Mammary epithelial cell (primary cell): ENCODE results near the gene RAB33B.

Source experiments
- CTCF ChIP-seq, 2 donors: IDR thresholded peaks in 1 of 2; conservative IDR thresholded peaks in 1 of 2; 2 replicates each; pipeline ENCODE4 v1.5.1; 2011 to 2012; ENCODE audit warnings: inconsistent platforms in 2 of 2, low read length in 2 of 2, mild to moderate bottlenecking in 2 of 2, control low read depth in 1 of 2, low read depth in 1 of 2; ENCODE audit not compliant: insufficient read depth in 1 of 2; ENCODE audit errors: extremely low read depth in 1 of 2
- EZH2 ChIP-seq: IDR thresholded peaks from 2 replicates; pipeline ENCODE4 v1.6.1; 2012; ENCODE audit warnings: low read length, inconsistent platforms, borderline replicate concordance

DNA sequence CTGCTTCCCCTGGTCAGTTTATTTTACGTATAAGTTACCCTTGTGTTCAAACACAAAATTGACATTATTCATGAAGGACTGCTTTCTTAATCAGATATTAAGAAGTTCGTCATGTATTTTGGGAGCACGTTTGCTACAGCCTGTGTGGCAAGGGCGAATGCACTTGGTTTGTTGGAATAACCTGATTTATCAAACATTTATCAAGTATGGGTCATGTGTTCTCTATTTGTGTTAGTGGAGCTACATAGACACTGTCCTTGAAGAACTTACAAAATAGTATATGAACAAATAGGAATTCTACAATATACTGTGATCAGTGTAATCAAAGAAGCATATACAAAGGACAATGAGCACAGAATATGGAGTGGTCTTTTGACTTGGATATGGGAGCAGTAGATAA is 22.4 kb downstream of the RAB33B start:
- TF ChIP-seq CTCF (conservative IDR thresholded peaks at IDR 0.05 in 1 of 2, IDR thresholded peaks at IDR 0.05 in 1 of 2; ENCODE audit: extremely low read depth in 1 of 2, insufficient read depth in 1 of 2, low read depth in 1 of 2, low read length in 2 of 2) (no peak), EZH2 (no peak)
